Gastrocnemius medialis (tissue), 4 donors: ENCODE data around the gene LAMB3.

Experiments
- CTCF ChIP-seq, 5 experiments: fragments of 450-650 bp in 3 of 5; fragments of 200-600 bp in 2 of 5; sonication (generic) in 2 of 5; IDR thresholded peaks in 4 of 5; conservative IDR thresholded peaks in 1 of 5; 1 replicate in 4 of 5; 2 replicates in 1 of 5; pipeline ENCODE4 v1.5.1; 2016 to 2019; ENCODE audit warnings: antibody characterized with exemption in 5 of 5, mild to moderate bottlenecking in 3 of 5, moderate library complexity in 3 of 5
- POLR2A ChIP-seq, 2 donors: fragments of 450-650 bp; IDR thresholded peaks; one replicate each; pipeline ENCODE4 v1.6.1; 2017; ENCODE audit warnings: antibody characterized with exemption in 2 of 2, mild to moderate bottlenecking in 2 of 2, moderate library complexity in 2 of 2

DNA sequence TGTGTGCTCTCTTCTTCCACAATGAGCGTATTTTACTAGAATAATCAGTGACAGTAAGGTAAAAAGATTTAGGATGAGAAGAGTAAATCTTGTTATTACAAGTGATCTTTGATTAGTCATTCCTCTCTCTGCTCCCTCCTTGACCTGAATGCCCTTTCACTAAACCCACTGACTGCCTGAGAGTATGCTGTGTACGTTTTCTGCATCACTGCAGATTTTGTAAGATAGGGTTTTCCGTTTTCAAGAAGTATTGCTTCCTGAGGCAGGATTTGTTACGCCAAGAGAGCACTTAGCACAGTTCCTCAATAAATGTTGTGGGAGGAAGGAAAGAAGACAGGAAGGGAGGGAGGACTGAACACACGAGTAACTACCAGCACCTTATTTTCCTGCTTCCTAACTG is 7.7 kb upstream of the LAMB3 start:
- TF ChIP-seq POLR2A (IDR thresholded peaks at IDR 0.05) (no peak), CTCF (IDR thresholded peaks at IDR 0.05 in 4 of 5, conservative IDR thresholded peaks at IDR 0.05 in 1 of 5) (no peak)
